Activated CD4-positive, CD25-positive, alpha-beta regulatory T cell (primary cell): ENCODE measurements around the gene LRPPRC.
A peak's percentile ranks its signal among the peaks of the same experiment; 100 is the strongest.

Experiments used
- DNase-seq, 4 experiments: peaks; one replicate each; lab custom pipeline; 2025; lab: John Stamatoyannopoulos, UW

The LRPPRC gene

DNA sequence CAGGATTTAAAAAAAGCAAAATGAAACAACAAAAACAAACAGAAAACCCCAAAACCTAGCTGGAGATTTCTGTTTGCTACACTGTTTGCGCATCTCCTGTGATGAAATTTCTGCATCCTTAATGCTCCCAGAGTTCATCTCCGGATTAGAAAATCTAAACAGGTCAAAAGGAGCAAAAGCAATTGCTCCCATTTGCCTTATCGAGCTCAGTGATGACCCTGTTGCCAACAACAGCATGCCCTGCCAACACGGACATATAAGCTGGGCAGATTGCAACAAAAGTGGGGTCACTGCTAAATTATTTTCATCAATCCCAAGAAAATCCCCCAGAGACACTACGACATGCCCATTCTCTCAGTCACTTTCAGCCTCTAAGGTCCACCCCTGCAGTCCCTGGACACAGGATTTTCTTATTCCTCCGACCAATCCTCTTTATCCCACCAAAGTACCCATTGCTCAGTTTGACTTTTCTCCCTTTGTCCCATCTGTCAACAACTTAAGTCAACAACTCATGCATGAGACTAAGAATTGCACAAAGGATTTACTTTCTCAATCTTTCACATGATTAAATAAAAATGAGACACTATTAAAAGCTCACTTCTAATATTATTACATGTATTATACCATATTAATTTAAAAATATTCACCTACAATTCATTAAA, 89.2 kb downstream of the LRPPRC start:
- DNase-seq, result no peak

GRCh38 chr2:43905871-43906270, 89.9 kb downstream of the LRPPRC start:
- no peak for DNase-seq

- no peak for DNase-seq
Measured at GRCh38 chr2:43905371-43905803, 90.4 kb downstream of the LRPPRC start.

DNA sequence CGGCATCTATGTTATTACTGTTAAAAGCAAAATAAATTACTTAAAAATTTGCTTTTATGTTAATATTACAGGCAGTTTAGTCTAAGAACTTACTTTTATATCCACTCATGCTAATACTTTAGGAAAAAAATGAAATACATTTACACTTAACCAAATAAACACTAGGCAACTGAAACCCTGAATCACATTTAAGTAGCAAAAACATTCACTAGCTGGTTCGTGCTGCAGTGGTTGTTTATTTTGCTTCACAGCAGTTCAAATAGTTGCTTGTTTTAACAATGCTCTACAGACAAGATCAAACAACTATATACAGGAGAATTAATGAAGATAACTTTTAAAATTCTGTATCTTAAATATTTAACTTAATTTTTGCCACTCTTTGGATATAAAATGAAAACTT, 96.2 kb downstream of the LRPPRC start:
- no peak for DNase-seq

DNA sequence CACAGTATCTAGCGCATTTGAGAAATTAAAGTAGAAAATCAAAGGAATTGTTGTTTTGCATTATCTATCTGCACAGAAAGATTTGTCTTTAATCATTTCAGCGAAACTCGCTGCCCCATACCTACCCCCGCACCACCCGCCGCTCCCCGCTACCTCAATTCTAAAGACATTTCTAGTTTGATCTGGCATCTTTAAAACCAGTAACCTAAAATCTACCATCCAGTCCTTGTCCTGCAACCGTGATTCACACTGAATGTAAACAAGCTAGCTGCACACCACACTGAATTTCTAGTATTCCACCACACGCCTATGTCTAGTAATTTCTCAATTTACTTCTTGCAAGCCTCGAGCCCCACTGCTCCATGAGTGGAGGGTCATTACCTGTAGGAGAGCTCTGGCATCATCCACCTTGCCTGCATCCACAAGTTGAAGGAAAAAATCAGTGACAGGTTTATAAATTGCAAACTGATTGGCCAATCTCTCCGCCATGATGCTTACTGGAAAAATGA, 96.9 kb downstream of the LRPPRC start:
- DNase-seq, result no peak

DNA sequence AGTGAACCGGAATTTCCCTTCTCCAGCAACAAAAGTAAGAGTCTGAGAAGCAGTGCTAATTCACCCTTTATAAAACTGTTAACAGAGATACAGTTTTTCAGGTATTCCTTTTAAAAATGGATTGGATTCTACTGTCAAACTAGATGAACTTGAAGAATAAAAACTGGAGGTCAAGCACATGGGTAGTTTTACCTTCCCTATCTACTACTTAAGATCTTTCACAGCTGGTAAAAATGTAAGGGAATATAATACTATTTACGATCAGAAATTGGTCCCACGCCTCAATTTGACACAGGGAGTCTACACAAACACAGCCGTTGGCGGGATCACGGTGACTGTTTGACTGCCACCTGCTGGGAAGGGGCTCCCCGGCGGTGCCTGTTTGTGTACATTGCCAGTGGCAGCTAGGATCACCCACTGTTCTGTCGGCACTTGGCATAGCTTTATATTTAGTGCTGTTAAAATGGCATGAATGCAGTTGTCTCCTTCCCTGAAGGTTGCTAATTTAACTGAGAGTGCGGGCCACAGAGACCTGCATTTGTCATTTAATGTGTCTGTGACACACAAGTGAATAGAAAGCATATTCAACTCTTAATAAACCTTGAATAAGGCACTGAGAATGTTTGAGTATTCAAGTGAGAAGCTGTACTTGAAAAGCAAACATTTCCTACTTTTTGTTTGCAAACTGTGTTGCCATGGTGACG, 97.5 kb downstream of the LRPPRC start:
- no peak for DNase-seq

DNA sequence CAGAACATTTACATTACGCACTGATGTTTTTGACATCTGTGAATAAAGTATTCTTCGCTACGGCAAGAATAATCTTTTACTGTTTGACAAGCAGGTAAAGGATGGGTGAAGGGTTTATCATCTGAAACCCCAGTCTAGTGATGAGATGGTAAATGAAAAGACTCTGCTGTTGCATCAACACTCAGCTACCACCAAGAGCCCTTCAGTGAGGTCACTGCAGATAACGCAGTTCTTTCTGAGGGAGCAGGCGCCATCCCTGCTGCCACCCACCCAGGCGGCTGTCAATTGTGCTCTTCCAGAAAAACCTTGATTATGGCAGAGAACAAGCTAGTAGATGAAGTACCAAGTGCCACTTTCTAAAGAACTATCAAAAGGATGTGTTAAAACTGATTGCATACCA, 98.3 kb downstream of the LRPPRC start:
- no peak for DNase-seq

DNA sequence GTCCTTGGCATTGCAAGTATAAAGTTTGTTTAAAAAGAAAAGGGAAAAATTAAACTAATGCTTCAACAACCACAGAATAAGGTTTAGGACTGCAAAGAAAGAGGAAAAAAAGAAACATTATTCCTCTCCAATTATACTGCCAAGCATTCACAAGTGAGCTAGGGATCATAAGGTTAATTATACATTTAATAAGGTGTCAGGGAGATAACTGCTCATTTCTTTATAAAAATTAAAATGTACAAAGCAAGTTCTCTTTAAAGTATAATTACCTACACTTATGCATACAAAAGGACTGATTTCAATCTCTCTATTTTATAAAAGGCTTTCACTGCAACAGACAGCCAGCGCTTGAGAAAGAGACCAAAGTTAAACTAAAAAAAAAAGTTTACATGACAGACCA, 98.9 kb downstream of the LRPPRC start:
- no peak for DNase-seq

GRCh38 chr2:43894743-43895142, 101.0 kb downstream of the LRPPRC start:
- no peak for DNase-seq

GRCh38 chr2:43890855-43891254, 104.9 kb downstream of the LRPPRC start:
- DNase-seq, result no peak

DNA sequence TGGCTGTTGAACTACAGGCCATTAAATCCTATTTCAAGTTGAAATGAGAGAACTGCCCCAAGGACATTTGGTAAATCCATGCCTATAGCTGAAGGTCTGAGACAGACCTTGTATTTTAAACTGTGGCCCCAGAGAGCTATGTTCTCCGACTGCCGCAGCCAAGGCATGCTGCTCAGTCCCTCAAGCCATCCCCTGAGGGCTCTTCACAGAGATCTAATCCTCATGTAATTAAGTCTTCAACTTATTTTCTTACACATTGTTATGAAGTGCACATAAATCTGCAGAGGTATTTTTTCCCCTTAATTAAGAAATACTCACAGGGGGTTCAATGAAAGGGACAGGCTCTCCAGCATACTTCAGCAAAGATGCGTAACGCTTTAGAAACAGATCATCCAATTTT, 106.4 kb downstream of the LRPPRC start:
- DNase-seq, result no peak

DNA sequence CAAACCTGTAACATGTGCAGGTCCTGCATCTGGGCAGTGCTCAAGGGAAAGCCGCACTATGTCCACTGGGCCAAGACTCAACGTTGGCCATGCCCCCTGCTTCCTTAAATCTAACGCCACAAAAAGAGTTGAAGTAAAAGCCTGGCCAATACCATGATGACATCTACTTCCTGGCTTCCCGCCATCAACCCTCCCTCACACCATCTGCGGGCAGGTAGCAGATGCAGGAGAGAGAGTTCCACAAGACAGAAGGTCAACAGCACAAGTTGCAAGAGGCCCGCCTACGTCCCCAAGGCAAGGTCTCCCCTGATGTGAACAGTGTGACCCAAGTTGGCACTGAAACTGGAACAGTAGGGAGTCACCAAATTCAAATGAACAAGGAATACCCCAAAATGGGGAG, 108.6 kb downstream of the LRPPRC start:
- DNase-seq, result no peak

GRCh38 chr2:43885132-43885632, 110.6 kb downstream of the LRPPRC start:
- DNase-seq, result no peak

- DNase-seq, result no peak
Measured at GRCh38 chr2:43884689-43885088, 111.1 kb downstream of the LRPPRC start.

GRCh38 chr2:43882312-43882711, 113.5 kb downstream of the LRPPRC start:
- DNase-seq, result no peak

GRCh38 chr2:43880952-43881351, 114.8 kb downstream of the LRPPRC start:
- no peak for DNase-seq

DNA sequence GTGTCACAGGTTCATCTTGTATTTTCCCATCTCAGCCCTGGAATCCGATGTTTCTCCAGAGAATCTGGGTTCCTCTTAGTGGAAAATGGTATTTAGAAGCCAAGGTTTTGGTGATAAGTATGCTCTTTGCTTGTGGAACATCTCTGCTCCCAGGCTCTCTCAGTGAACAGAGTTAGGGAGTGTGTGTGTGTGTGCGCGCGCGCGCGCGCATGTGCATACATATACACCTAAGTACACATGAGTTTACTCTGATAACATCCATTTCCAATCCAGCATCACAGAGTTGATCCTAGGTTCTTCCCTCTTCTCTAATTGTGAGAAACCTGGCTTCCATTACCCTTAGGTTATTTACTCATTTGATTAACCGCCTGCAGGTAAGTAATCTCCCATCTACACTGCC, 115.3 kb downstream of the LRPPRC start:
- no peak for DNase-seq

DNA sequence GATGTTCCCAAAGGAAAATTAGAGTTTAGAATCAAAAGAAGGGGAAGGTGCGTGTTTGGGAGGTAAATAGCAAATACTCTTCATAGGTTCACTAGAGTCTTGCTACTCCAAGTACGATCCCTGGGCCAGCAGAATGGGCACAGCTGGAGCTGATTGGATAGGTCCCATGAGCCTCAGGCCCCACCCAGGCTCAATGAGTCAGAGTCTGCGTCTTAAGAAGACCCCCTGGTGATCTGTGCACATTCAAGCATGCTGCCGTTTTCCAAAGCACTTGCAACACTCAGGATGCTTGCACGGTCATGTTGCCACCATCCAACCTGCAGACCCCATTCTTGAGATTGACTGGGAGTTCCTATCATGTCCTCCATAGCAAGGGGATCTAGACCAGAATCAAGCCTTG, 116.5 kb downstream of the LRPPRC start:
- no peak for DNase-seq

DNA sequence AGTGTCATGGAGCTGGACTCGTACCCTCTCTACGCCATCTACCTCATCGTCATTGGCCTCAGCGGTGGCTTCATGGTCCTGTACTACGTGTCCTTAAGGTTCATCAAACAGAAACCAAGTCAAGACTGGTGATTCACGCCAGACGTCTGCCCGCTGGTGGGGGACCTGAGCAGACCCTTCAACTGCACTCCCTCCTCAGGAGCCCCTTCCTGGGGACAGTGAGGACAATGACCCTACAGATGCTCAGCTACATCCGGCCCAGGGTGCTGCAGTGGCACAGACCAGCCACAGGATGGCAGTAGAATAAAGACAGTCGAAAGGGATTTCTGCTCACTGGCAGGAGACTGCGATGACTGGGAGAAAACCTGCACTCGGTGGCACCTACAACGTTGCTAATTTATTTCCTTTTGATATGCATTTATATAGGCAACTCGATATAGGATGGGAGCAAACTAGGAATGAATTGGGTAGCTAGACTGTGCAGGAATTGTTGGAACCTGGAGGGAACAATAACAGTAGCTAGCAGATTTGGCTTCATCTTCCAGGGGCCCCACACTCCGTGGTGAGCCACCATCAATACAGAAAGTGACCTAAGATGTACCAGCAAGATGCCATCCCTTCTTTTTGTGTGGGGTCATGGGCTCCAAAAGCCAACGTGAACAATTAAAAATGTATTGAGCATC, 117.9 kb downstream of the LRPPRC start:
- peak in 3 of 4 experiments; percentile 14 to 36 (median 36) for DNase-seq

GRCh38 chr2:43874776-43875451, 120.9 kb downstream of the LRPPRC start:
- DNase-seq, result no peak

DNA sequence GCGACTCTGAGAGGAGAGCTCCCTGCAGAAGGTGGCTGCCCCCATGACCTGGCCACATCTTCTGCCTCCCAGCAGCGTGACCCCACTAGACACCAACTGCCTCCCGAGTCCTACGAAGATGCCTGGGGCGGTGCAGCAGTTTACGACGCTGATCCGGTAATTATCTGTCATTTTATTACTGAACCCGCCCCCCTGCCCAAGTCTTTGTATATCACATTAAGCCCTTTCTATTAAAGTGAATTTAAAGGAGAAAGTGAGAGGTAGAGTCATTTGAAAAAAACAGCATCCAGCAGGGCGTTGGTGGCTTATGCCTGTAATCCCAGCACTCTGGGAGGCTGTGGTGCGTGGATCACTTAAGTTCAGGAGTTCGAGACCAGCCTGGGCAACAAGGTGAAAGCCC, 123.6 kb downstream of the LRPPRC start:
- DNase-seq, result no peak

DNA sequence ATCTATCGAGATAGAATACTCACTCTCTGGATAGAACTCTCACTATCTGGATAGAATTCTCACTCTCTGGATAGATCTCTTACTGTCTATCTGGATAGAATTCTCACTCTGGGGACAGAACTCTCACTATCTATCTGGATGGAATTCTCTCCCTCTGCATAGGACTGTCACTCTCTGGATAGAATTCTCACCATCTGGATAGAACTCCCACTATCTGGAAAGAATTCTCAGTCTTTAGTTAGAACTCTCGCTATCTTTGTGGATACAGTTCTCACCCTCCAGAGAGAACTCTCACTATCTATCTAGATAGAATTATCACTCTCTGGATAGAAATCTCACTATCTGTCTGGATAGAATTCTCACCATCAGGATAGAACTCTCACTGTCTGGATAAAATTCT, 140.5 kb downstream of the LRPPRC start:
- no peak for DNase-seq
